ENCODE data around the gene MYH10.

MYH10 gene

DNA sequence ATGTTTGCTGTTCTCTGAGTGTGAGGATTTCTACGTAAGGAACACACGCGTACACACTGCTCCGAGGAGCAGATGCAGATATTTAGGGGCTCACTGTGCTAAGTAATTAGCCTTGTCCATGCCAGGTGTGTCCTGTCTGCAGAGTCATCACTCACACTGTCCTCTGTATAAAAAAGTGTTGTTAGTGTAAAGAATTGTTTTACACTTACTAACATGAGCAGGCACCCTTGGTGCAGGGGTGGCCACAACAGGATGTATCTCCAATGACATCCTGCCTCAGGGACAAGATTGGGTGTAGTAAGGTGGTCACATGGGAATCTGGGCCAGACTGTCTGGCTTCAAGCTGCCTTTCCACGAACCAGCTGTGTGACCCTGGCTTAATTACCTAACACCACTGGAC is 130.9 kb downstream of the MYH10 start:
- no peaks in the 10 kb centered on the region for H3K36me3 ChIP-seq (ENCODE audit: low read length)

DNA sequence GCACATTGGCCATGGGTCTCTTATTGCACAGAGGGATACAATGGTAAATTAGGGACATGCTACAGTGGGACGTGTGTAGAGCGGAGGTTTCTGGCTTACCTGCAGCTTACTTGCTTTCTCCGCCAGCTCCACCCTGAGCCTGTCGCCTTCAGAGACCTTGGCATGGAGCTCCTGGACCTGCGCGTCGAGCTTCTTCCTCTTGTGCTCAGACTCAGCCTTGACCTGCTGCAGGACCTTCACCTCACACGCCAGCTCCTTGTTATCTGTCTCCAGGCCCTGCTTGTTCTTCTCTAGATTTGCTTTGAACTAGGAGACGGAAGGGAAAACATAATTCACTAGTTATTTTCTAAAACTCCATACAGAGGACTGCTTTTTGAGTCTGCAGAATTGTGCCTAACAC is 131.4 kb downstream of the MYH10 start:
- TF ChIP-seq, protein P1, sequence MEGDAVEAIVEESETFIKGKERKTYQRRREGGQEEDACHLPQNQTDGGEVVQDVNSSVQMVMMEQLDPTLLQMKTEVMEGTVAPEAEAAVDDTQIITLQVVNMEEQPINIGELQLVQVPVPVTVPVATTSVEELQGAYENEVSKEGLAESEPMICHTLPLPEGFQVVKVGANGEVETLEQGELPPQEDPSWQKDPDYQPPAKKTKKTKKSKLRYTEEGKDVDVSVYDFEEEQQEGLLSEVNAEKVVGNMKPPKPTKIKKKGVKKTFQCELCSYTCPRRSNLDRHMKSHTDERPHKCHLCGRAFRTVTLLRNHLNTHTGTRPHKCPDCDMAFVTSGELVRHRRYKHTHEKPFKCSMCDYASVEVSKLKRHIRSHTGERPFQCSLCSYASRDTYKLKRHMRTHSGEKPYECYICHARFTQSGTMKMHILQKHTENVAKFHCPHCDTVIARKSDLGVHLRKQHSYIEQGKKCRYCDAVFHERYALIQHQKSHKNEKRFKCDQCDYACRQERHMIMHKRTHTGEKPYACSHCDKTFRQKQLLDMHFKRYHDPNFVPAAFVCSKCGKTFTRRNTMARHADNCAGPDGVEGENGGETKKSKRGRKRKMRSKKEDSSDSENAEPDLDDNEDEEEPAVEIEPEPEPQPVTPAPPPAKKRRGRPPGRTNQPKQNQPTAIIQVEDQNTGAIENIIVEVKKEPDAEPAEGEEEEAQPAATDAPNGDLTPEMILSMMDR (IDR thresholded peaks at IDR 0.05; ENCODE audit: insufficient read depth, low read length, poor library complexity, severe bottlenecking) = no peak
- TF ChIP-seq EZH2phosphoT487 (conservative IDR thresholded peaks at IDR 0.05; ENCODE audit: low read length) = no peak
- Histone ChIP-seq H3K9ac (ENCODE audit: low read length) (no peak overlapping the region), H3F3A (ENCODE audit: insufficient read depth) (no peaks in the 10 kb centered on the region), H2AFZ (ENCODE audit: low read depth, low read length, severe bottlenecking) (no peak overlapping the region), H3K27ac (ENCODE audit: low read depth, low read length) (no peak overlapping the region), H3K36me3 (ENCODE audit: low read length) (no peaks in the 10 kb centered on the region), H3K9me3 (ENCODE audit: insufficient read depth, low read length) (no peaks in the 10 kb centered on the region), H3K4me3 (ENCODE audit: insufficient read depth, low read length, poor library complexity, severe bottlenecking) (no peak overlapping the region), H4K20me1 (ENCODE audit: low read depth, low read length) (no peaks in the 10 kb centered on the region), H3K27me3 (ENCODE audit: low read length) (no peaks in the 10 kb centered on the region), H3K9me2 (replicated peaks; ENCODE audit: insufficient read depth, low read length) (no peaks in the 10 kb centered on the region), H3K4me2 (ENCODE audit: low read depth, low read length, poor library complexity, severe bottlenecking) (no peak overlapping the region), H3K79me2 (ENCODE audit: insufficient read depth, low read length) (no peaks in the 10 kb centered on the region)

More for the DNA sequence above, 130.9 kb downstream of the MYH10 start:
- H3K9ac ChIP-seq (ENCODE audit: low read length) = no peak overlapping the region
- no peaks in the 10 kb centered on the region for H3K27me3 ChIP-seq (ENCODE audit: low read length)
- H3K9me2 ChIP-seq (replicated peaks; ENCODE audit: insufficient read depth, low read length) = no peaks in the 10 kb centered on the region
- no peak for TF ChIP-seq EZH2phosphoT487 (conservative IDR thresholded peaks at IDR 0.05; ENCODE audit: low read length)
- TF ChIP-seq, protein P1 (IDR thresholded peaks at IDR 0.05; ENCODE audit: insufficient read depth, low read length, poor library complexity, severe bottlenecking) = no peak
- no peaks in the 10 kb centered on the region for H3K79me2 ChIP-seq (ENCODE audit: insufficient read depth, low read length)
- no peak overlapping the region for H3K4me3 ChIP-seq (ENCODE audit: insufficient read depth, low read length, poor library complexity, severe bottlenecking)
- H4K20me1 ChIP-seq (ENCODE audit: low read depth, low read length) = no peaks in the 10 kb centered on the region
- H3F3A ChIP-seq (ENCODE audit: insufficient read depth) = no peaks in the 10 kb centered on the region
- no peaks in the 10 kb centered on the region for H3K9me3 ChIP-seq (ENCODE audit: insufficient read depth, low read length)
- H3K27ac ChIP-seq (ENCODE audit: low read depth, low read length) = no peak overlapping the region
- H2AFZ ChIP-seq (ENCODE audit: low read depth, low read length, severe bottlenecking) = no peak overlapping the region
- H3K4me2 ChIP-seq (ENCODE audit: low read depth, low read length, poor library complexity, severe bottlenecking) = no peak overlapping the region

DNA sequence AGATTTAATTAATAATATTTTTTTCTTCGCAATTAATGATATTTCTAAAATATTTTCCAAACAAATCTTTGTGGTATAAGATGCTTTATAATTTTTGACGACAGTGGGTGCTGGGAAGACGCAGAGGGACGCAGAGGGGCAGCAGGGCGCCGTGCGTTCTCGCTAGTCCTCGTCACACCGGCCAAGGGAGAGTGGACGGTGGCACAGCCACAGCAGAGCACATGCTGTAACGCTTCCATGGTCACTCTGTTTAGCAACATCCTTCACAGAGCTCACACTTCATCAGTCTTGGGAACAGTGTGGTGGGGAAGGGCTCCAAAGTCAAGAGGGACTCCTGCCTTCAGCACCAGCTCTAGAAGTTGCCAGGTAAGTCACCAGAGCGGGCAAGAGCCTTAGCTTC is 134.4 kb downstream of the MYH10 start:
- H3K36me3 ChIP-seq (ENCODE audit: low read length) = no peaks in the 10 kb centered on the region
- H2AFZ ChIP-seq (ENCODE audit: low read depth, low read length, severe bottlenecking) = no peak overlapping the region
- TF ChIP-seq EZH2phosphoT487 (conservative IDR thresholded peaks at IDR 0.05; ENCODE audit: low read length) = no peak
- TF ChIP-seq, protein P1 (IDR thresholded peaks at IDR 0.05; ENCODE audit: insufficient read depth, low read length, poor library complexity, severe bottlenecking) = no peak
- no peaks in the 10 kb centered on the region for H3K9me2 ChIP-seq (replicated peaks; ENCODE audit: insufficient read depth, low read length)
- H3K4me2 ChIP-seq (ENCODE audit: low read depth, low read length, poor library complexity, severe bottlenecking) = no peak overlapping the region
- no peaks in the 10 kb centered on the region for H4K20me1 ChIP-seq (ENCODE audit: low read depth, low read length)
- H3K4me3 ChIP-seq (ENCODE audit: insufficient read depth, low read length, poor library complexity, severe bottlenecking) = no peak overlapping the region
- H3K27me3 ChIP-seq (ENCODE audit: low read length) = no peaks in the 10 kb centered on the region
- no peak overlapping the region for H3K9ac ChIP-seq (ENCODE audit: low read length)
- H3K79me2 ChIP-seq (ENCODE audit: insufficient read depth, low read length) = no peaks in the 10 kb centered on the region
- no peaks in the 10 kb centered on the region for H3K9me3 ChIP-seq (ENCODE audit: insufficient read depth, low read length)
- H3K27ac ChIP-seq (ENCODE audit: low read depth, low read length) = no peak overlapping the region
- H3F3A ChIP-seq (ENCODE audit: insufficient read depth) = no peaks in the 10 kb centered on the region
